Pancreas (tissue), 10 donors: Measurements from ENCODE around the gene SBNO2. TPM values are rescaled to one million over a fixed set of nuclear protein-coding genes. Genes with fewer than 3 reads are reported as not detected.

ENCODE experiments used
- ATAC-seq, 4 donors: fragments of 200-7000 bp; cut with Tn5 transposase; one replicate each; pipeline versions ENCODE4 v1.8.0 to v1.9.1; 2020; ENCODE audit warnings: mild to moderate bottlenecking in 4 of 4, moderate library complexity in 4 of 4
- DNase-seq, 6 donors: peaks; one replicate each; pipeline ENCODE4 v3.0.0-alpha.2; 2020
- FAIRE-seq: peaks from 2 replicates; lab custom pipeline; 2012; peaks lifted over from hg19 to GRCh38; lab: Jason Lieb, UNC
- H3K27ac ChIP-seq, 4 donors: fragments of 200-600 bp; sonication (generic); 1 replicate in 3 of 4; 2 replicates in 1 of 4; pipeline versions ENCODE4 v1.5.0 to v1.8.0; 2020
- H3K27me3 ChIP-seq, 4 donors: fragments of 200-600 bp; one replicate each; pipeline ENCODE4 v1.8.0; 2021
- H3K36me3 ChIP-seq, 3 donors: fragments of 200-600 bp; sonication (generic) in 1 of 3; one replicate each; pipeline versions ENCODE4 v1.5.0 to v1.8.0; 2020 to 2021
- H3K4me1 ChIP-seq, 3 donors: fragments of 200-600 bp; one replicate each; pipeline ENCODE4 v1.8.0; 2021
- H3K4me3 ChIP-seq, 4 donors: fragments of 200-600 bp; sonication (generic) in 2 of 4; one replicate each; pipeline versions ENCODE4 v1.5.0 to v1.8.0; 2020 to 2021
- H3K9me3 ChIP-seq, 4 donors: fragments of 200-600 bp; one replicate each; pipeline ENCODE4 v1.8.0; 2021
- WGBS, 2 donors: extraction: QIAGEN DNeasy Blood & Tissue Kit; methylation state at CpG; one replicate each; pipeline ENCODE4 v1.1.7; 2013; 5-methylcytosine and 5-hydroxymethylcytosine counted together
- intact Hi-C, 3 donors: fragments of 100-400 bp; cut with DNase I; formaldehyde crosslinking; loops; one replicate each; pipeline versions ENCODE4 v1.11.1 to v1.14.2; 2022
- polyA plus RNA-seq, 2 donors: library from polyadenylated mRNA; stranded (reverse); fragments of 200-250 nt; gene quantifications; one replicate each; pipeline ENCODE4 v1.2.3, GENCODE V29; 2013
- total RNA-seq, 6 donors: library from RNA; stranded (reverse); fragmentation: NEBNext Ultra II Directional in 4 of 6; extraction: Animal tissue kit (Norgen Biotek cat#: 25700) in 4 of 6; gene quantifications; one replicate each; pipeline versions ENCODE4 v1.2.1 to v1.2.4, GENCODE V29; 2021 to 2023
- TF ChIP-seq, protein P1 (sequence below), 4 donors: fragments of 200-600 bp; sonication (generic) in 3 of 4; IDR thresholded peaks; one replicate each; pipeline versions ENCODE4 v1.5.0 to v1.8.0; 2021; ENCODE audit warnings: antibody characterized with exemption in 4 of 4
- donor health status: healthy with polysubstance abuse.
- donor health status: DM: no; HTN: no; CAD: no; lungs with moderate emphysema.
- donor health status: DM: no; HTN: no; CAD: no.
- donor health status: control.
- donor health status: control.
- donor health status: Bipolar disorder and iron deficiency.
- donor health status: DM: yes; HTN: yes; CAD: no.
- donor health status: DM: no; HTN: no; CAD: no.
- donor health status: DM: no; HTN: no; CAD: no.
- donor health status: DM: yes; HTN: yes; CAD: no.

SBNO2 gene
- total and polyA plus RNA-seq, 8 donors = 16.8 to 53.9 (median 27.4) TPM

- TF ChIP-seq, protein P1, sequence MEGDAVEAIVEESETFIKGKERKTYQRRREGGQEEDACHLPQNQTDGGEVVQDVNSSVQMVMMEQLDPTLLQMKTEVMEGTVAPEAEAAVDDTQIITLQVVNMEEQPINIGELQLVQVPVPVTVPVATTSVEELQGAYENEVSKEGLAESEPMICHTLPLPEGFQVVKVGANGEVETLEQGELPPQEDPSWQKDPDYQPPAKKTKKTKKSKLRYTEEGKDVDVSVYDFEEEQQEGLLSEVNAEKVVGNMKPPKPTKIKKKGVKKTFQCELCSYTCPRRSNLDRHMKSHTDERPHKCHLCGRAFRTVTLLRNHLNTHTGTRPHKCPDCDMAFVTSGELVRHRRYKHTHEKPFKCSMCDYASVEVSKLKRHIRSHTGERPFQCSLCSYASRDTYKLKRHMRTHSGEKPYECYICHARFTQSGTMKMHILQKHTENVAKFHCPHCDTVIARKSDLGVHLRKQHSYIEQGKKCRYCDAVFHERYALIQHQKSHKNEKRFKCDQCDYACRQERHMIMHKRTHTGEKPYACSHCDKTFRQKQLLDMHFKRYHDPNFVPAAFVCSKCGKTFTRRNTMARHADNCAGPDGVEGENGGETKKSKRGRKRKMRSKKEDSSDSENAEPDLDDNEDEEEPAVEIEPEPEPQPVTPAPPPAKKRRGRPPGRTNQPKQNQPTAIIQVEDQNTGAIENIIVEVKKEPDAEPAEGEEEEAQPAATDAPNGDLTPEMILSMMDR (IDR thresholded peaks at IDR 0.05) = no peak
- Histone ChIP-seq H3K4me1 (peaks cover 0 to 8% (median 0%) of the 10 kb centered on the region in 3 donors), H3K27ac (peak overlapping the region in 2 of 4 donors; percentile 0 to 12), H3K9me3 (no peaks in the 10 kb centered on the region), H3K27me3 (no peaks in the 10 kb centered on the region), H3K4me3 (no peak overlapping the region), H3K36me3 (peaks cover 0 to 23% (median 0%) of the 10 kb centered on the region in 3 donors)
- FAIRE-seq = no peak
- DNase-seq = no peak
- intact Hi-C loops = no loop called here
- 92% methylated on average over 12 of the region's 12 CpGs for WGBS, 2 donors
- no peak for ATAC-seq
Measured at GRCh38 chr19:1151037-1151724, 22.9 kb downstream of the SBNO2 start.

- intact Hi-C loops = no loop called here
- Histone ChIP-seq H3K4me1 (peaks cover 0 to 3% (median 0%) of the 10 kb centered on the region in 3 donors), H3K4me3 (no peak overlapping the region), H3K36me3 (peaks cover 0 to 23% (median 0%) of the 10 kb centered on the region in 3 donors), H3K9me3 (no peaks in the 10 kb centered on the region), H3K27ac (no peak overlapping the region), H3K27me3 (no peaks in the 10 kb centered on the region)
- 94 to 96% methylated on average over 22 to 33 of the region's 33 CpGs for WGBS, 2 donors
- FAIRE-seq (no peak), DNase-seq (peak in 1 of 6 donors; percentile 71), ATAC-seq (no peak)
- TF ChIP-seq, protein P1 (IDR thresholded peaks at IDR 0.05) = no peak
Measured at GRCh38 chr19:1150333-1151036, 23.6 kb downstream of the SBNO2 start.

GRCh38 chr19:1149259-1150045 lies 24.6 kb downstream of the SBNO2 start:
- no peak overlapping the region for H3K4me3 ChIP-seq
- no peak overlapping the region for H3K27ac ChIP-seq
- no peak for ATAC-seq
- H3K27me3 ChIP-seq = no peaks in the 10 kb centered on the region
- peak in 1 of 6 donors; percentile 77 for DNase-seq
- peaks cover 0 to 23% (median 0%) of the 10 kb centered on the region in 3 donors for H3K36me3 ChIP-seq
- WGBS, 2 donors = 94% methylated on average over 39 of the region's 39 CpGs
- intact Hi-C loops = no loop called here
- no peak for FAIRE-seq
- TF ChIP-seq, protein P1 (IDR thresholded peaks at IDR 0.05) = no peak
- no peaks in the 10 kb centered on the region for H3K9me3 ChIP-seq
- no peaks in the 10 kb centered on the region for H3K4me1 ChIP-seq

DNA sequence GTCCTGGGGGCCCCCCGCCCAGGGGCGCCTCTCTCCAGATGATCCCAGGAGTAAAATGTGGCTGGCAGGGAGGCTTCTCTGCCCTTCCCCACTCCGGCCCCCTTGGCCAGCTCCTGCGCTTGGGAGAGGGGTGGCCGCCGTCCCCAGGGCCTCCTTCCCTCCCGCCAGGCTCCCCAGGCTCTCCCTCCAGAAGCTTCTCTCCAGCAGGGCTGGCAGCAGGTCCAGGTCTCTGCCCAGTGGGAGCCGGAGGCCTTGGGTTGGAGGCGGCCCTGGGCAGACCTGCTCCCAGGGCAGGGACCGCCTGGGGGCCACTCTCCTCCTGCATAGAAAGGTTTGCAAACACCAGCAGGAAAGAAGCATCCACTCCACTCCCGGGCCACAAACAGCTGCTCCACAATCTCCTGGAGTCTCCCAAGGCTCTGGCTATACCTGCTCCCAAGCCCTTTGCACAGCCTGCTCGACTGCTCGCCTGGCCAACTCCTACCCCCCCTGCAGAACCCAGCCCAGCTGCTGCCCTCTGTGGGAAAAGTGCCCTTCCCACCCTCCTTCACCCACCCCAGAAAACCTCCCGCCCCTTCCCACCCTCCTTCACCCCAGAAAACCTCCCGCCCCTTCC lies 26.0 kb downstream of the SBNO2 start:
- no peaks in the 10 kb centered on the region for H3K4me1 ChIP-seq
- intact Hi-C loops = no loop called here
- H3K27me3 ChIP-seq = no peaks in the 10 kb centered on the region
- no peak for ATAC-seq
- no peak overlapping the region for H3K4me3 ChIP-seq
- FAIRE-seq = no peak
- TF ChIP-seq, protein P1 (IDR thresholded peaks at IDR 0.05) = no peak
- no peaks in the 10 kb centered on the region for H3K9me3 ChIP-seq
- no peak for DNase-seq
- H3K36me3 ChIP-seq = peaks cover 0 to 28% (median 0%) of the 10 kb centered on the region in 3 donors
- H3K27ac ChIP-seq = no peak overlapping the region
- 89 to 94% methylated on average over 14 to 15 of the region's 15 CpGs for WGBS, 2 donors
